GM18868 (cell line): ENCODE measurements around the gene ZER1.
"Not testable (repeated sequence)": the region's sequence is repeated elsewhere in the genome, so short reads cannot be mapped to it uniquely, and the experiment has no call there.

Experiments used
- ATAC-seq: cut with Tn5 transposase; IDR thresholded peaks from one replicate; pipeline ENCODE4 v1.9.1; 2021; ENCODE audit warnings: mild to moderate bottlenecking, moderate library complexity; ENCODE audit not compliant: unreplicated experiment

Gene ZER1

DNA sequence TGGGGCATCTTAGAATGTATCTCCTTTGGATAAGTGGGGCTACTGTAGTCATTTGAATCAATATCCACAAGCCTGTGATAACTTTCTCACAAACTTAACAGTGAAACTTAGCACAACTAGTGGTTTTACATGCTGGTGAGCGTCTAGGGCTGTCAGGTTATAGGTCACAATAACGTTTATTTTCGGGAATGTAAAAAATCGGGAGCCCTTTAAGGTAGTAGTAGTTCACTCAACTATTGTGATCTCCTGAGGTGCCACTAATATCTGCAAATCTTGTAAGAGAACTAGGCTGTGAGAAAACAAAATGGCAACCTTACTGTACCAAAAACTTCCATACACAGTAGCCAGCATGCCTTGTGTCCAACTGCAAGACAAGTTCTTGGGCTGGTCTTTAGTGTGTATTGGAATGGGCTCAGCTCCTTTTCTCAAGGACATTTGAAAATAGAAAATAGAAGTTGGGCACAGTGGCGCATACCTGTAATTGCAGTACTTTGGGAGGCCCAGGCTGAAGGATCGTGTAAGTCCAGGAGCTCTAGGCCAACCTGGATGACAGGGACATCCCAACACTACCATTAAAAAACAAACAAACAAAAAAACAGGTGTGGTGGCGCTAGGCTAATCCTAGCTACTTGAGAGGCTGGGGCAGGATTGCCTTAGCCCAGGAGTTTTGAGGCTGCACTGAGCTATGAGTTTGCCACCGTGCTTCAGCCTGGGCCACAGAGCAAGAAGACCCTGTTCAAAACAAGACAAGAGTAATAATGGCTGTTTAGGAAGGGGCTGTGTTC lies 74.6 kb downstream of the ZER1 start:
- ATAC-seq: no peak

- no peak for ATAC-seq
Measured at GRCh38 chr9:128694344-128694743, 77.4 kb downstream of the ZER1 start.

GRCh38 chr9:128693738-128694137 lies 78.0 kb downstream of the ZER1 start:
- not testable (repeated sequence) for ATAC-seq

GRCh38 chr9:128690684-128691034 lies 81.1 kb downstream of the ZER1 start:
- ATAC-seq: no peak

- ATAC-seq: no peak
Measured at GRCh38 chr9:128689820-128690683, 81.7 kb downstream of the ZER1 start.

DNA sequence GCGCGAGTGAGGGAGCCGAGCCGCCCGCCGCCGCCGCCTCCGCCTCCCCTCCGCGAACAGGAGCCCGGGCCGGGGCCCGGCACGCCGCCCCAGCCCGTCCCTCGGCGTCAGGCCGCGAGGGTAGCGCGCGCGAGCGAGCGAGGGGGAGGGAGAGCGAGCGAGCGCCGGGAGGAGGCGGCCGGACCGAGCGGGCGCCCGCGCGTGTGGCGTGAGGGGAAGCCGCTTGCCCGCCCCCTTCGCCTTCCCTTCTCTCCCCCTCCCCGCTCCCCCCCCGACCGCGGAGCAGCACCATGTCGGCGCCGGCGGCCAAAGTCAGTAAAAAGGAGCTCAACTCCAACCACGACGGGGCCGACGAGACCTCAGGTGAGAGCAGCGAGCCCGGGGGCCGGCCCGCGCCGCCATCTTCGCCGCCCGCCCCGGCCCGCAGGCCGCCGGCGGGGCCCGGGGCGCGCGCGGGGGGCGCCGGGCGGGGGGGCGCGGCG lies 82.4 kb downstream of the ZER1 start:
- peak; percentile 22 for ATAC-seq

DNA sequence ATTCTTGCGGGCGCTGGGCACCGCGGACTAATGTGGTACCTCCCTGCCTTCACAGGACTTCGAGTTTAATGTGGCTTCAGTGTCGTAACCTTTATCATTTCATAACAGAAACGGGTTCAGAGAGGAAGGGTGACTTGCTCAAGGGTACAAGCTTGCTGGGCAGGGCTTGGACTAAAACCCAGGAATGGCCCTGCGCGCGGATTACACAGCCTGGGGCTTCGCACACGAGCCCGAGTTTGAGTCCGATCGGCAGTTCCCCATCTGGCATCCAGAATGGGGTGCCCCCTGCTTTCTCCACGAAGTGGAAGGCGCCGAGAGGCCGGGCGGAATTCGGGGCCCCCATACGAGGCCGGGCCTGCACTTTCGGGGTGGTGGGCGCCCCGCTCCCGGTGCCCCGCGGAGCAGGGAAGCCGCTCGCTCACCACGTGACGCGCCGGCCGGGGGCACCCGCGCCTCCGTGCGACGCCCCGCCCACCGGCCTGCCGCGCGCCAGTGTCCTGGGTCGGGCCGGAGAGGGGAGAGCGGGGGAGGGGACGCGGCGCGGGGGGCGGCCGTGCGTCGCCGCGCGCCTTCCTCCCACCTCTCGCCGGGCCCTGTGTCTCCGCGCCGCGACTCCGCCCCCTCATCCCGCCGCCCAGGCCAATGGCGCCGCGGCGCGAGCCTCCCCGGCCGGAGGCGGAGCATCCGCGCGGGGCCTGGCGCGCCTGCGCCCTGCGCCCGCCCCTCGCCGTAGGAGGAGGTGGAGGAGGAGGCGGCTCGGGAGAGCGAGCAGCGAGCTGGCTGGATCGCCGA lies 83.0 kb downstream of the ZER1 start, which contains the start of gene SET:
Gene SET, plus strand, starts transcription at position 722 of the 792 bp plus-strand sequence. CDS start 361 bp downstream, outside the sequence.
- peak; percentile 73 for ATAC-seq

DNA sequence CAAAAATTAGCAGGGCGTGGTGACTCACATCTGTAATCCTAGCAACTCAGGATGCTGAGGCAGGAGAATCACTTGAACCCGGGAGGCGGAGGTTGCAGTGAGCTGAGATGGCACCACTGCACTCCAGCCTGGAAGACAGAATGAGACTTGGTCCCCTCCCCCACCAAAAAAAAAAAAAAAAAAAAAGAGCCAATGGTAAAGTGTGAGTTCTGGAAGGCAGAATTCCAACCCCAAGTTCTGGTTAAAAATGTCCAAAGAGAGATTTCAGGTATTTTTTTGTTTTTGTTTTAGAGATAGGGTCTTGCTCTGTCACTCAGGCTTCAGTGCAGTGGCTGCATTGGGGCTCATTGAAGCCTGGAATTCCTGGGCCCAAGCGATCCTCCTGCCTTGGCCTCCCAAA lies 84.3 kb downstream of the ZER1 start:
- ATAC-seq: no peak

DNA sequence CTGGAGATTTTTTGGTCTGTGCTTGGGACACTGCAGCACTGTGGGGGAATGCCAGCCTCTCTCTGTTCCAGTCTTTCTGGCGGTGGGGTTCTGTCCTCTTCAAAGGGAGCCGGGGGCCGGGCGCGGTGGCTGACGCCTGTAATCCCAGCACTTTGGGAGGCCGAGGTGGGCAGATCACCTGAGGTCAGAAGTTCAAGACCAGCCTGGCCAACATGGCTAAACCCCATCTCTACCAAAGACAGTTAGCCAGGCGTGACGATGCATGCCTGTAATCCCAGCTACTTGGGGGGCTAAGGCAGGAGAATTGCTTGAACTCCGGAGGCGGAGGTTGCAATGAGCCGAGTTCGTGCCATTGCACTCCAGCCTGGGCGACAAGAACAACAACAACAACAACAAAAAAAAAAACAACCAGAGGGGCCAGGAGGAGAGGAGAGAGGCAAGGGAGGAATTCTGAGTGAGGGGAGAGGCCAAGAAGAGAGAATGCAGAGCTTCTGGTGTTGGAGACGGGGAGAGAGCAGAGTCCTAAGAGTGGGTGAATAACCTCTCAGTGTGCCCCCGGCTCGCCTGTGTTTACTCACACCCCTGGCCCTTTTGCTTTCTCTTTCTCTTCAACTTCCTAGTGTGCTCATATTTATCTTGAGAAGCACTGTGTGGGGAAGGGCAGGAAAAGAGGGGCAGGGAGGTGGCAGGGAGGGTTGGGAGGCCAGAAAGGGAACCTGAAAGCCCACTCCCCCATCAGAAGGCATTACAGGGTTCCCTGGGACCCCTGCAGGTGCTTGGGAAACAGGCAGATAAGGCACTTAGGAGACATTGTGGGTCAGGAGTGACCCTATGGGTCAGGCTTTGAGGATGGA lies 85.9 kb downstream of the ZER1 start:
- ATAC-seq: no peak

DNA sequence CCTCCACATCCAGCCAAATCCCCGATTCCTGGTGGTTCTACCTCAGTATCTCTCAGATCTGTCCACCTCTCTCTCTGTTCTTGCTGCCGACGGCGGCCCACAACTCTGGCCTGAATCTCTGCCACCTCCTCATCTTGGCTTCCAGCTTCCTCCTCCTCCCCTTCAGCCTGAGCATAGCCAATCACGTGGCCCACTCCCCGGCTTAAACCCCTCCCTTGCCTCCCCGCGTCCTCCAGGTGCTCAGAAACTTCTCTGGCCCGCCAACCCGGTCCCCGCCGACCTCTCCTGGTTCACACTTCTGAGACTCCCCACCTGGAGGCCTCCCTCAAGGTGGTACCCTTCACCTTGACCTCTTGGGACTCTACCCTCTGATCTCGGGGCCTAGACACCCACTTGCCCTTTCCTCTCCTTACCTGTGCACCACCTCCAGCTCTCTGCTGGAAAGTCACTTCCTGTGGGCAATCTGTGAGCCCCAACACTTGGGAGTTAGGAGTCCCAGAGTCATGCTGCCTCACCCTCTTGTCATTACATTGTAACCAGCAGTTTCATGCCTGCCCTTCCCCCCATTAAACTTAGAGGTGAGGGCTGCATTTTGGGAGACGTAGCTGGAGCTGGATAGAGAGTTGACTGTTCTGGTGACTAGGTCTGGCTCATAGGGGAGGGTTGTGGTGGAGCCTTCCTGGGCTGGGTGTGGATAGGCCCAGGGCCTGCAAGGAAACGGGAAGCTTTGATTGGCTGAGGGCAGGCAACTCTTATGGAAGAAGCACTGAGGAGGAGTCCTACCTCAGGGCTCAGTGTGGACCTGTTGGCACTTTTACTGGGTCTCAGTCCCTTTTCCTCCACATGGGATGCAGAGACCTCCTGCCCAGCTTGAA lies 87.2 kb downstream of the ZER1 start:
- peak; percentile 33 for ATAC-seq

DNA sequence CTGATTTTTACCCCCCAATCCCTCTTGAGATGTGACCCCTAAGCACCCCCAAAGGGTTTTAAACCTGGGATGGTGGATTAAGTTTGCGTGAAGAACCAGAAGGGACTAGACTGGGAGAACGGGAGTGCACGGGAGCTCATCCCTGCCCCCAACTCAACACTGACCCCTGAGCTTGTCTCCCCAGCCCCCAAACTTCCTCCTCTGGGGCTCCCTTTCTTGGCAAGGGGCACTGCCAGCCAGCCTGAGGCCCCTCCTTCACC lies 87.7 kb downstream of the ZER1 start:
- no peak for ATAC-seq

DNA sequence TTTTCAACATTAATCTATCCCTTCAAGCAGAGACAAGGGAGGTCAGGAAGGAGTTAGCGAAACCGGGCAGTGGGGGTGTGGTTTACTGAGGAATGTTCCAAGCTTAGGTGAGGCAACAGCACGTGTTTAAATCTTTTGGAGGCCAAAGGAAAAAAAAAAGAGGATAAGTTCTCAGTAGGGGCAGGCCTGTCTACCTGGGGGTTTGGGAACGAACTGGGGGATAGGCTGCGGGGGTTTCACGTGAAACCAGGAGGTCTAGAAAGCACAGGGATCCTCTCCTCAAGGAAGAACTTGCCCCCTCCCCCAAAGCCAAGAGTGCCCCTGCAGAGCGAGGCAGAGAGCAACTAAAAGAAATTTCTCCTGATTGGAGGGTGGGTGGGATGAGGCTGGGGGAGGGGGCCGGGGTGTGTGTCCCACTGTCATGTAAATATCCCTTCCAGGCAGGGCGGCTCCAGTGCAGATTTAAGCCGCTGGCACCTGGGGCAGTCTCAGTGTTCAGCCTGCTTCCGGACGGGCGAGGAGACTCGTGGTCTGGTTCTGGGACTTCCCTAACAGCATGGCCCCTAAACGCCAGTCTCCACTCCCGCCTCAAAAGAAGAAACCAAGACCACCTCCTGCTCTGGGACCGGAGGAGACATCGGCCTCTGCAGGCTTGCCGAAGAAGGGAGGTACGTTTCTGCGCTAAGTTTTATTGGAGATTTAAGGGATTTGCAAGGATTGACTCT lies 88.2 kb downstream of the ZER1 start:
- ATAC-seq: peak; percentile 42
